Activated CD4-positive, alpha-beta T cell treated with anti-CD3 and anti-CD28 coated beads for 48 hours (primary cell): ENCODE results near the gene BTN1A1.
A peak's percentile ranks its signal among the peaks of the same experiment; 100 is the strongest.
"Not testable (repeated sequence)": the region's sequence is repeated elsewhere in the genome, so short reads cannot be mapped to it uniquely, and the experiment has no call there.

Experiments used
- DNase-seq: peaks from one replicate; pipeline ENCODE4 v3.0.0-alpha.2; 2020

Gene BTN1A1

DNA sequence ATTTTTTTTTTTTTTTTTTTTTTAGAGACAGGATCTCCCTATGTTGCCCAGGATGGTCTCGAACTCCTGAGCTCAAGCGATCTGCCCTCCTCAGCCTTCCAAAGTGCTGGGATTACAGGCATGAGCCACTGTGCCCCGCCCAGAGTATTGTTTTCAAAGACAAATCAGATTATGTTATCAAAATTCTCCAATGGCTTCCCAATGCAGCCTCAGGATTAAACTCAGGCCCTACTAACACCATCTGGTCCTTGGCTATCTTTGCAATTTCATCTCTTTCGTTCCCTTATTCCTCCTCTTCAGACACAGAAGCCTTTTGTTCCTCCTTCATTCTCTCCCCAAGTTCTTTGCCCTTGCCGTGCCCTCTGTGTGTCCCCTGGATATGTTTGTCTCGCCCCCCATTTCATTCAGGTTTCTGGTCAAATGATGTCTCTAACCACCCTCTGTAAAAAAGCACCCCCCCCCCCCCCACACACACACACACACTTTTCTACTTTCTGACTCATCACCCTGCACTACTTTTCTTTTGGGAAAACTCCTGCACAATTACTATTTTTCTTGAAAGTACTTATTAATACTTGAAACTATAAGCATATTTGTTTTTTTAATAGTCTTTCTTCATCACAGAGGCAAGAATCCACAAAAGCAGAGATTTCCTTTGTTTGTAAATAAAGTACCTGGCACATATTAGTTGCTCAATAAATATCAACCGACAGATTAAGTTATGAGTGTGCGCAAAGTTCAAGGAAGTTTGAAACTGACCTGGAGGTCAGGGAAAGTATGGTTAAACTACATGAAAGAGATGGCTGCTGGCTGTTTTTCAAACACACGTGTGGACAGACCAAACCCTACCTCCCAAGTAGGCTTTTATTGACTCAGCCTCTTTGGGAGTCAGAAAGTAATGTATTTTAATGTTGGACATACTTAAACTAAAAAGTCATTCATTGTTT, 16.7 kb downstream of the BTN1A1 start:
- no peak for DNase-seq

DNA sequence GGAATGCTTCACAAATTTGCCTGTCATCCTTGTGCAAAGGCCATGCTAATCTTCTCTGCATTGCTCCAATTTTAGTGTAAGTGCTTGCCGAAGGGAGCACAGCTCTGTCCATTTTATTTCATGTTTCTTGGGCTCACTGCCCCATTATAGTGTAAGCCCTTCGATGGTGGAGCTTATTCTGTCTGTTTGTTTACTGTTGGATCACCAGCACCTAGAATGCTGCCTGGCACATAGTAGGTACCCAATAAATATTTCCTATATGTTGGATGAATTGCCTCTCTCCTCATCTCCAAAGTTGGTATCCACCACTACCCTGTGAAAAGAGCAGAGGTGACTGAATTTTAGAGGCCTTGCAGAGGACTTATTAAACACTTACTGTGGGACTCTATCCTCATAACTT, 19.3 kb downstream of the BTN1A1 start:
- no peak for DNase-seq

GRCh38 chr6:26520237-26520849, 20.2 kb downstream of the BTN1A1 start:
- no peak for DNase-seq

- peak; percentile 90 for DNase-seq
Observed at GRCh38 chr6:26520850-26521599, 20.9 kb downstream of the BTN1A1 start.

DNA sequence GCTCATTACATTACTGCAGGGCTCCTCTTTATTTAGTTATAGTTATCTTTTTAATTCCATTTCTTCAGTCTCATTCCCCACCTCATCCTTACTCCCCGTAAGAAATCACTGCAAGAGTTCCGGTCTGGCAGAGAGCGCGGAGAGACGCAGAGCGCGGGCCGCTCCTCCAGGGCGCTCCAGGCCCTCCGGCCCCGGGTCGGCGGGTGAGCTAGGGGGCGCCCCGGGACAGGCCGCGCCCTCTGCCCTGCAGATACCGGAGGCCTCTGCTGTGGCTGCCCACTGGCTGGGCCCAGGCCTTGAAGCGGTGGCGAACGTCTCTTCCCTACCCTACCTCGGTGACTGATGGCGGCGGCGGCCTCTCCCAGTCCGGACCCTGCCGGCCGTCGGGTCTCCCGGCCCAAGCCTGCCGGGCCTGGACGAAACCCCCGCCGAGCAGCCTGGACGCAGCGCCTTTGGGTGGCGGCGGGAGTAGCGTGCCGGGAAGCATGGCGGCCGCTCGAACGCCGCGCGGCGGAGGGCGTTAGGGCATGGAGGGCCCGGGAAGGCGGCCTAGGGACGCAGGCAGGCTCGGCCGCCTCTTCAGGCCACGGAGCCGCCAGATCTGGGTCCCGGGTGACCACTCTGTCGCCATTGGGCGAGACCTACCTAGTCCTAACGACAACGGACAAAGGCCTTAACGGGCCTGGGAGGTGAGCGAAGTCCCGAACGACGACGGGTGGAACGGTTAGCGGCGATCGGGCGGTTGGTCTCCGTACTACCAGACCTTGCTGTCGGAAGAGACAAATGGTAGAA, 21.7 kb downstream of the BTN1A1 start:
- peak; percentile 69 for DNase-seq

DNA sequence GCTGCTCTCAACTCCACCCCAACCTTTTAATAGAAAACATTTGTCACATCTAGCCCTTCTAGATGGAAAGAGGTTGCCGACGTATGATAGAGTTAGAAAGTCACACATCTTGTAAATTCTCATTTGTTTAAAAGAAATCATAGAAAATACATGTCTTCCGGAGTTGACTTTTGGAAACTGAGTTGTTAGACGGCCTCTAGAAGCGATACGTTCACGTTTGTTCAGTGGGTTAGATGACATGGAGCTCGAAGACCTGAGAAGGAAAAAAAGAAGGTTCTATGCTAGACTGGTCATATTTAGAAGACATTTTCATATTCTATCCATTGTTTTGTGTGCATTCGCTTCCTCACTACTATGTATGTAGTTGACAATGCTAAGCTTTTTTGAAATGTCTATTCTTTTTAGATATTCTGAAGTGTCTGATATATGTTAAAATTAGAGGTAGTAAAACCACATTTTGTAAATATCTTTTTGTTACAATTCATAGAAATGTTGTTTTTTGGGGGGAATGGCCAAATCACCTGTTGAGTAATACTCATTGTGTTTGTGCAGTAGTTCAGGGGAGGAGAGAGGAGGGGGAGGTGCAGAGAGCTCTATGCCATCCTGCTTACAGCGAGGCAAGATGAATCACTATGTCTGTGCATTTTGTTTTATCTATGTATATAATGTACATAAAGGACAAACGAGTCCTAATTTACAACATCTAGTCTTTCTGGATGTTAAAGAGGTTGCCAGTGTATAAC, 22.6 kb downstream of the BTN1A1 start:
- DNase-seq = peak; percentile 22

DNA sequence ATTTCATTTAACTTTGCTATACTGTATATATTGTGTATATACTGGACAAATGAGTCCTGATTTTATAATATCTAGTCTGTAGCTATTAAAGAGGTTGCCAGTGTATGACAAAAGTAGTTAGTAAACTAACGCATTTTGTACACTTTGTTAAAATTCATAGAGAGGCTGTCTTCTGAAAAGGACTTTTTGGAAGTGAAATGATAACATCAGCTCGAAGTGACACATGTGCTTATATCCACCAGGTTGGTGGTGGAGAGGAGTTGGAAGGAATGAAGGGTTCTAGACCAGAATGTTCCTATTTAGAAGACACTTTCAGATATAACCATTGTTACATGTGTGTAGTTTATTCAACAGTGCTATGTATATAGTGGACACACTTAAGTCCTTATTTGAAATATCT, 24.2 kb downstream of the BTN1A1 start:
- not testable (repeated sequence) for DNase-seq

- no peak for DNase-seq
Observed at GRCh38 chr6:26524722-26525370, 24.7 kb downstream of the BTN1A1 start.

GRCh38 chr6:26525838-26526237, 25.7 kb downstream of the BTN1A1 start:
- no peak for DNase-seq

DNA sequence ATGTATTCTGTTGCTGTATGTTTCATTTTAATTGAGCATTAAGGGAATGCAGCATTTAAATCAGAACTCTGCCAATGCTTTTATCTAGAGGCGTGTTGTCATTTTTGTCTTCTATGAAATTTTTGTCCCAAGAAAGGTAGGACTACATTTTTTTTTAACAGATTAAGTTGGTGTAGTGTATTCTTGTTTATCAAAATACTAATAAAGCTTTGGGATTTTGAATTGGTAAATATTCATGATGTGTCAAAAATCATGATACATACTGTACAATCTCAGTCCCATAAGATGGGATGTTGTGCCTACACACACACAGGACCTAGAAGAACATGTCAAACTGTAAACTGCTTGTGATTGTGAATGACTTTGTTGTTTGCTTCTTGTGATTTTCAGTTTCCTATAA, 26.8 kb downstream of the BTN1A1 start:
- DNase-seq = no peak

- no peak for DNase-seq
Observed at GRCh38 chr6:26530203-26530602, 30.1 kb downstream of the BTN1A1 start.

GRCh38 chr6:26531897-26532296, 31.8 kb downstream of the BTN1A1 start:
- DNase-seq = no peak

DNA sequence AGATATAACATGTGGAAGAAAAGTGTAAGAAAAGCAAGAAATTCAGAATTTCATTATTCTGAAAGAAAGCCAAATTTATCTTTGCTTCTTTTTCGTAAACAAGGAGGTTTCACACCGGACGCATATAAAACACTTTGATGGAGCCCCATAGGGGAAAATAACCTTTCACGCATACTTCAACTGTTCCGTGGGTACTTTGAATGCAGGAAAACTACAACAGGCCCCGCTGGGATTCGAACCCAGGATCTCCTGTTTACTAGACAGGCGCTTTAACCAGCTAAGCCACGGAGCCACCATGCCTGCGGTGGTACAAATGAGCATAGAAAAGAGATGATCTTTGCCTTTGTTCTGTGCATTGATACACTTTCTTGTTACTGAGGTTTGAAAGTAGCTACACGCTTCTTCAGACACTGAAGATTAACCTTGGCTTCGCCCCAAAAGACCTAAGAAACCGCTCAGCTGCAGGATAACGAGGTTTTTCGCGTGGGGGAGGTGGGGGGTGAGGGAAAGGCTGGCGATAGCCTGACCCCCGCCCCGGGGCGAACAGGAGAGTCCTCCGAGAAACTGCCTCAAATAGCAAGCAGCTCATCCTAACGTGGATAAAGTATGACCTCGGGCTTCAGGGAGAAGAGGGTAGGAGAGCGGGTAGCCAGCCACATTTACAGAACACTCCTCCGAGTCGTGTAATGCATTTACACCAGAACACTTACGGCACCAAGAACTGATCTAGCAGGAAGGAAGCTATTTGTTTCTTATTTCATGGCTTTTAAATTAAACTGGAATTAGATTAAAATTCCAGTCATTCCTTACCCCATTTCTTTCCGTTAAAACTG, 32.8 kb downstream of the BTN1A1 start:
- DNase-seq = peak; percentile 96

DNA sequence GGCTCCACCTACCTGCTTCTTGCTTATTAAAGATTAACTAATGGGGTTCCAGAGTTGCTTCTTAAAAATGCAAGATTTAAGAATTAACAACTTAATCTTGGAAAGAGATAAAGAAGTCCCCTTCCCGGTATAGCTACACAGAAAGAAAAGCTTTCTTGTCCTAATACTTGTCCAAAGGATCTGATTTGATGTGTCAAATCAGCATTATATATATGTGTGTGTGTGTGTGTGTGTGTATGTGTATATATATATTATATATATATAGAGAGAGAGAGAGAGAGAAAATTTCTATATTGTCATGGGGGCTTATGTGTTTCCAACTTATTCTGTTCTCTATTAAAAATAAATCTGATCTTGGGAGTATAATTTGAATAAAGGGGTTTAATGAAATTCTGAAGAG, 33.4 kb downstream of the BTN1A1 start:
- DNase-seq = no peak

DNA sequence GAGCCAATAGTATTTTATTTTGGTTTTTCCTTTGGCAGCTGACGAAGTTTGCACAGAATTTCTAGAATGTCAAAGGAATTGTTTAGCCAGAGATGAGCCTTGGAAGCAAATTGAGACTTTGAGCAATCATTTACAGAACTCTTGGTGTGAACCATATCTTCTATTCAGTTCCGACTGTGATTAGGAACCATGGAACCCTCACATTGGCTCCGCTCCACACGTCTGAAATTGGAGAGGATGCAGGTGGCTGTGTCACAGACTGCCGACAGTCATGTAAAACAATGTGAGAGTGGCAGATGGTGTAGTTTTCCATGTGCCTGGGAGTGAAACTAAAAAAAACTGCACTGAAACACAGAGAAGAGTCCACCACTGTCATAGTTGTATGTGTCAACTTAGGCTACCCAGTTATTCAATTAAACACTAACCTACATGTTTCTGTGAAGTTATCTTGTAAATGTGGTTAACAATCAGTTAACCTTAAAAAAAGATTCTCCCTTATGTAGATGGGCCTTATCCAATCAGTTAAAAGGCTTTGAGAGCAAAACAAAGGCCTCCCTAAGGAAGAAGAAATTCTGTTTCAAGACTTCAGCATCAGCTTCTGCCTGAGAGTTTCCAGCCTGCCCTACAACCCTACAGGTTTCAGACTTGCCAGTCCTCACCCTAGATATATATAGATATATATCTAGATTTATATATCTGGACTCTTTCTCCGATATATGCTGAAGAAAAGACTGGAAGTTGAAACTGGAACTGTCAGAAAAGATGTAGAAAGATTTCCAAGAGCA, 34.8 kb downstream of the BTN1A1 start:
- no peak for DNase-seq

DNA sequence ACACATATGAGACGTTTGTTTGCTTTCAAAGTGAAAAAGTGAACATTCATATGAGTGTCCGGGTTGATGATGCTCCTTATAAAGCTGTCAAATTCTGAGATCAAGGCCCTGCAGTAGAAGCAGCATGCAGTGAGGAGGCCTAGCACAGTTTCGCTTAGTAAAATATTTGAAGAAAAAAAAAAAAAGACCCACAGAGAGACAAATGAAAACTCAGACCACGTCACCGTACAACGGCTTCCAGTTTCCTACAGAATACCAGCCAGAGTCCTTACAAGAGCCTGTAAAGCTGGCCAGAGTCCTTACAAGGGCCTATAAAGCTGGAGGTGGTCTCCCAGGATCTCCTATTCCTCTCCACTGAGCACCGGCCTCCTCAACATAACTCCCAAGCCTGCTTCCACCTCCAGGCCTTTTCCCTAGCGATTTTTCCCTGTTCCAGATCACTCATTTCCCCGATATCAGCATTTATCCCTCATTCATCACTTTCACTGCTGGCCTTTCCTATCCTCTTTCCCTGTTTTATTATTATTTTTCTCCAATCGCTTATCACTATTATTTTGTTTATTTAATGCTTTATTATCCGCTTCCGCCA, 36.6 kb downstream of the BTN1A1 start:
- DNase-seq = peak; percentile 59

GRCh38 chr6:26537160-26537845, 37.2 kb downstream of the BTN1A1 start:
- DNase-seq = peak; percentile 94

DNA sequence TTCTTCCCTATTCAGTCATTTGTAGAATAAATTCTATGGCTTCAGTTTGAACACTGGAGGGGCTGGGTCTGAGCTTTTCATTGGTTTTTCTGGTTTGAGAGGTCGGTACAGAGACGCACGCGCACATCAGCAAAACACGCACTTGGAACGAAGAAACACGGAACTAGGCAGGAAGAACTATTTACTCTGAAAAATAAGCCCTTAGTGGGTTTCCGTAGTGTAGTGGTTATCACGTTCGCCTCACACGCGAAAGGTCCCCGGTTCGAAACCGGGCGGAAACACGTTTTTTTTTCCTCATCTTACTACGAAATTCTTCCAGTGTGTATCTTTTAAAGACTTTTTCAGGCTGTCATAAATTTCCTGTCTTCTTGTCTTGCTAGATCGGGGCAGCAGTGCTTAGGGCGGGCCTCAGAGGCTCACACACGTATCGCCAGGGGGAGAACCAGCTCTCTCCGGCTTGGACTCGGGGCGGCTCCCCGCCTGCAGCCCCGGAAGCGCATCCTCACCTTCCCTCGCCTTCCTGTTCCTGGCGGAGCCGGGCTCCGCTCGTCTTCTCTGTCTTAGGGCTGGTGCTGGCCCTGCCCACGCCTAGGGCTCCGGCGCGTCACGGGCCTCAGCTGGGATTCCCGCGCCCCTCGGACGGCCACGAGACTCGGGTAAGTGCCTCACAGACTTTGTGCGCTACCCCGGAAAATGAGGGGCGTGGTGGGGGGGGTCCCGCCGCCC, 37.9 kb downstream of the BTN1A1 start, which contains the start of gene HMGN4:
HMGN4 (plus strand) TSS at position 521 of the 726 bp plus-strand sequence. CDS start 6,841 bp downstream, outside the sequence.
- peak; percentile 86 for DNase-seq
